Vagina (tissue), 2 donors: ENCODE measurements around the gene AGBL2.

Source experiments
- POLR2A ChIP-seq, 2 donors: fragments of 450-650 bp; IDR thresholded peaks; one replicate each; pipeline ENCODE4 v1.6.1; 2017; ENCODE audit warnings: antibody characterized with exemption in 2 of 2, mild to moderate bottlenecking in 2 of 2, moderate library complexity in 2 of 2
- TF ChIP-seq, protein P1 (sequence below), 3 experiments: fragments of 450-650 bp in 2 of 3; fragments of 200-600 bp in 1 of 3; sonication (generic) in 1 of 3; IDR thresholded peaks; one replicate each; pipeline ENCODE4 v1.5.1; 2017 to 2019; ENCODE audit warnings: antibody characterized with exemption in 3 of 3, mild to moderate bottlenecking in 2 of 3, moderate library complexity in 2 of 3

DNA sequence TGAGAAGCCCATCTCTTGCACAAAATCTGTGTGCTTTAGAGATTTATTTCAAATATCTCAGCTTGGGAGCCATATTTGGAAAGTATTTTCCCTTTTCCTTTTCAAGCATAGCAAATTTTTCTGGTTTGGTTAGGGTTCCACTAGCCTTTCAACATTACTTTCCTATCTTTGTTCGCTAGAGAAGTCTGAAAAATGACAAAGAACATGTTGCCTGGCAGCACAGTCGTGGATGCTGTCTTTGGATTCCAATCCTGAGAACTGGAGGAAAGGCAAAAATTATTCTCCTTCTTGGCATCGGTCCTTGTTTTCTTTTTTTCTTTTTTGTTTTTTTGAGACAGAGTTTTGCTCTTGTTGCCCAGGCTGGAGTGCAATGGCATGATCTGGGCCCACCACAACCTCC, 65.9 kb downstream of the AGBL2 start:
- TF ChIP-seq, protein P1, sequence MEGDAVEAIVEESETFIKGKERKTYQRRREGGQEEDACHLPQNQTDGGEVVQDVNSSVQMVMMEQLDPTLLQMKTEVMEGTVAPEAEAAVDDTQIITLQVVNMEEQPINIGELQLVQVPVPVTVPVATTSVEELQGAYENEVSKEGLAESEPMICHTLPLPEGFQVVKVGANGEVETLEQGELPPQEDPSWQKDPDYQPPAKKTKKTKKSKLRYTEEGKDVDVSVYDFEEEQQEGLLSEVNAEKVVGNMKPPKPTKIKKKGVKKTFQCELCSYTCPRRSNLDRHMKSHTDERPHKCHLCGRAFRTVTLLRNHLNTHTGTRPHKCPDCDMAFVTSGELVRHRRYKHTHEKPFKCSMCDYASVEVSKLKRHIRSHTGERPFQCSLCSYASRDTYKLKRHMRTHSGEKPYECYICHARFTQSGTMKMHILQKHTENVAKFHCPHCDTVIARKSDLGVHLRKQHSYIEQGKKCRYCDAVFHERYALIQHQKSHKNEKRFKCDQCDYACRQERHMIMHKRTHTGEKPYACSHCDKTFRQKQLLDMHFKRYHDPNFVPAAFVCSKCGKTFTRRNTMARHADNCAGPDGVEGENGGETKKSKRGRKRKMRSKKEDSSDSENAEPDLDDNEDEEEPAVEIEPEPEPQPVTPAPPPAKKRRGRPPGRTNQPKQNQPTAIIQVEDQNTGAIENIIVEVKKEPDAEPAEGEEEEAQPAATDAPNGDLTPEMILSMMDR (IDR thresholded peaks at IDR 0.05) = no peak
- no peak for TF ChIP-seq POLR2A (IDR thresholded peaks at IDR 0.05)
